SK-N-SH treated with all-trans-retinoic acid at 6 μM for 48 hours (cell line): ENCODE results near the gene ARHGEF40.

ENCODE experiments used
- ATAC-seq: fragments of 200-7000 bp; cut with Tn5 transposase; 3 replicates; pipeline ENCODE4 v1.9.1; 2020; ENCODE audit warnings: mild to moderate bottlenecking, moderate library complexity
- ARNTL ChIP-seq: fragments of 450-650 bp; formaldehyde crosslinking; IDR thresholded peaks from 2 replicates; pipeline ENCODE4 v1.5.0; 2020; ENCODE audit warnings: low read depth, mild to moderate bottlenecking, moderate library complexity, borderline replicate concordance
- BACH2 ChIP-seq: fragments of 250-450 bp; sonication (Bioruptor Pico); IDR thresholded peaks from 2 replicates; pipeline ENCODE4 v1.9.0; 2021; ENCODE audit warnings: mild to moderate bottlenecking, borderline replicate concordance
- CSDC2 ChIP-seq: fragments of 250-450 bp; sonication (Bioruptor Pico); IDR thresholded peaks from 2 replicates; pipeline ENCODE4 v1.5.0; 2020; ENCODE audit warnings: mild to moderate bottlenecking, moderate library complexity
- CSRNP3 ChIP-seq: fragments of 250-450 bp; sonication (Bioruptor Pico); IDR thresholded peaks from 2 replicates; pipeline ENCODE4 v1.5.1; 2021; ENCODE audit warnings: mild to moderate bottlenecking, moderate library complexity
- ESRRG ChIP-seq: fragments of 250-450 bp; sonication (Bioruptor Pico); IDR thresholded peaks from 2 replicates; pipeline ENCODE4 v1.6.1; 2021; ENCODE audit warnings: mild to moderate bottlenecking
- GLIS3 ChIP-seq: fragments of 250-450 bp; sonication (Bioruptor Pico); IDR thresholded peaks from 2 replicates; pipeline ENCODE4 v1.5.0; 2020; ENCODE audit warnings: mild to moderate bottlenecking, moderate library complexity
- ISL1 ChIP-seq: fragments of 250-450 bp; sonication (Bioruptor Pico); IDR thresholded peaks from 2 replicates; pipeline ENCODE4 v2.1.2; 2022; ENCODE audit warnings: mild to moderate bottlenecking, moderate library complexity
- OSR1 ChIP-seq: fragments of 250-450 bp; sonication (Bioruptor Pico); IDR thresholded peaks from 2 replicates; pipeline ENCODE4 v1.8.0; 2022; ENCODE audit warnings: moderate library complexity, mild to moderate bottlenecking, inconsistent platforms
- PATZ1 ChIP-seq: fragments of 250-450 bp; sonication (Bioruptor Pico); IDR thresholded peaks from 2 replicates; pipeline ENCODE4 v1.8.0; 2020; ENCODE audit warnings: mild to moderate bottlenecking, moderate library complexity, borderline replicate concordance
- POU6F1 ChIP-seq: fragments of 250-450 bp; sonication (Bioruptor Pico); IDR thresholded peaks from 2 replicates; pipeline ENCODE4 v1.8.0; 2021; ENCODE audit warnings: low read depth, mild to moderate bottlenecking, moderate library complexity, borderline replicate concordance
- PPARA ChIP-seq: fragments of 250-450 bp; sonication (Bioruptor Pico); IDR thresholded peaks from 2 replicates; pipeline ENCODE4 v1.5.0; 2020; ENCODE audit warnings: mild to moderate bottlenecking, borderline replicate concordance
- SNAI2 ChIP-seq: fragments of 250-450 bp; sonication (Bioruptor Pico); IDR thresholded peaks from 2 replicates; pipeline ENCODE4 v1.5.0; 2020; ENCODE audit warnings: mild to moderate bottlenecking, moderate library complexity
- TCF4 ChIP-seq: fragments of 250-450 bp; sonication (Bioruptor Pico); IDR thresholded peaks from 2 replicates; pipeline ENCODE4 v1.8.0; 2021; ENCODE audit warnings: mild to moderate bottlenecking, moderate library complexity, borderline replicate concordance
- TSHZ2 ChIP-seq: fragments of 250-450 bp; sonication (Bioruptor Pico); IDR thresholded peaks from 2 replicates; pipeline ENCODE4 v1.5.0; 2020; ENCODE audit warnings: mild to moderate bottlenecking, moderate library complexity
- ZC3H10 ChIP-seq: fragments of 250-450 bp; sonication (Bioruptor Pico); IDR thresholded peaks from 2 replicates; pipeline ENCODE4 v1.5.1; 2021; ENCODE audit warnings: mild to moderate bottlenecking, moderate library complexity
- ZFP3 ChIP-seq: fragments of 250-450 bp; sonication (Bioruptor Pico); IDR thresholded peaks from 2 replicates; pipeline ENCODE4 v1.5.0; 2020; ENCODE audit warnings: mild to moderate bottlenecking, moderate library complexity
- ZFP30 ChIP-seq: fragments of 450-650 bp; formaldehyde crosslinking; IDR thresholded peaks from 2 replicates; pipeline ENCODE4 v1.5.0; 2022; ENCODE audit warnings: mild to moderate bottlenecking, moderate library complexity
- ZNF565 ChIP-seq: fragments of 450-650 bp; formaldehyde crosslinking; conservative IDR thresholded peaks from 2 replicates; pipeline ENCODE4 v1.5.0; 2020; ENCODE audit warnings: low read depth, mild to moderate bottlenecking, moderate library complexity
- ZNF70 ChIP-seq: fragments of 450-650 bp; formaldehyde crosslinking; IDR thresholded peaks from 2 replicates; pipeline ENCODE4 v1.5.0; 2020; ENCODE audit warnings: mild to moderate bottlenecking, moderate library complexity
- ZNF8 ChIP-seq: fragments of 450-650 bp; formaldehyde crosslinking; IDR thresholded peaks from 2 replicates; pipeline ENCODE4 v1.5.0; 2020; ENCODE audit warnings: mild to moderate bottlenecking, moderate library complexity

Gene ARHGEF40

GRCh38 chr14:21083565-21084325, 13.6 kb downstream of the ARHGEF40 start:
- no peak for ATAC-seq
- TF ChIP-seq POU6F1 (CRISPR knock-in tag) = no peak
- TF ChIP-seq ESRRG = no peak
- no peak for TF ChIP-seq ISL1 (CRISPR knock-in tag)
- no peak for TF ChIP-seq ZNF8 (CRISPR knock-in tag)
- TF ChIP-seq ZFP30 (CRISPR knock-in tag) = no peak
- TF ChIP-seq ARNTL (CRISPR knock-in tag) = no peak
- no peak for TF ChIP-seq CSDC2 (CRISPR knock-in tag)
- TF ChIP-seq PATZ1 = no peak
- no peak for TF ChIP-seq TSHZ2
- TF ChIP-seq BACH2 = no peak
- TF ChIP-seq TCF4 = no peak
- no peak for TF ChIP-seq ZNF70 (CRISPR knock-in tag)
- TF ChIP-seq OSR1 (CRISPR knock-in tag) = no peak
- no peak for TF ChIP-seq CSRNP3 (CRISPR knock-in tag)

GRCh38 chr14:21084396-21084795, 14.3 kb downstream of the ARHGEF40 start:
- no peak for ATAC-seq
- TF ChIP-seq SNAI2 (CRISPR knock-in tag) = no peak
- no peak for TF ChIP-seq ZFP3 (CRISPR knock-in tag)
- TF ChIP-seq ZNF565 (CRISPR knock-in tag) = no peak
- TF ChIP-seq GLIS3 = no peak
- no peak for TF ChIP-seq ESRRG
- no peak for TF ChIP-seq ARNTL (CRISPR knock-in tag)
- TF ChIP-seq ZNF8 (CRISPR knock-in tag) = no peak
- no peak for TF ChIP-seq PPARA (CRISPR knock-in tag)
- TF ChIP-seq, all 23 proteins: peak for 0

- TF ChIP-seq CSRNP3 (CRISPR knock-in tag) = no peak
- no peak for TF ChIP-seq ZFP3 (CRISPR knock-in tag)
- TF ChIP-seq ZC3H10 (CRISPR knock-in tag) = no peak
- no peak for TF ChIP-seq OSR1 (CRISPR knock-in tag)
- no peak for TF ChIP-seq ZNF70 (CRISPR knock-in tag)
- no peak for TF ChIP-seq ISL1 (CRISPR knock-in tag)
- TF ChIP-seq GLIS3 = no peak
- TF ChIP-seq CSDC2 (CRISPR knock-in tag) = no peak
- TF ChIP-seq TSHZ2 = no peak
- peak; percentile 11; the same call in 1 of the 3 replicates for ATAC-seq
Measured at GRCh38 chr14:21084998-21085853, 15.1 kb downstream of the ARHGEF40 start.
